HG03025 (cell line): ENCODE data around the gene APOL1.
"Not testable (repeated sequence)": the region's sequence is repeated elsewhere in the genome, so short reads cannot be mapped to it uniquely, and the experiment has no call there.

Source experiments
- ATAC-seq: cut with Tn5 transposase; IDR thresholded peaks from one replicate; pipeline ENCODE4 v1.9.1; 2021; ENCODE audit warnings: mild to moderate bottlenecking, moderate library complexity; ENCODE audit not compliant: unreplicated experiment, low FRiP score

APOL1 gene, protein sequence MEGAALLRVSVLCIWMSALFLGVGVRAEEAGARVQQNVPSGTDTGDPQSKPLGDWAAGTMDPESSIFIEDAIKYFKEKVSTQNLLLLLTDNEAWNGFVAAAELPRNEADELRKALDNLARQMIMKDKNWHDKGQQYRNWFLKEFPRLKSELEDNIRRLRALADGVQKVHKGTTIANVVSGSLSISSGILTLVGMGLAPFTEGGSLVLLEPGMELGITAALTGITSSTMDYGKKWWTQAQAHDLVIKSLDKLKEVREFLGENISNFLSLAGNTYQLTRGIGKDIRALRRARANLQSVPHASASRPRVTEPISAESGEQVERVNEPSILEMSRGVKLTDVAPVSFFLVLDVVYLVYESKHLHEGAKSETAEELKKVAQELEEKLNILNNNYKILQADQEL

DNA sequence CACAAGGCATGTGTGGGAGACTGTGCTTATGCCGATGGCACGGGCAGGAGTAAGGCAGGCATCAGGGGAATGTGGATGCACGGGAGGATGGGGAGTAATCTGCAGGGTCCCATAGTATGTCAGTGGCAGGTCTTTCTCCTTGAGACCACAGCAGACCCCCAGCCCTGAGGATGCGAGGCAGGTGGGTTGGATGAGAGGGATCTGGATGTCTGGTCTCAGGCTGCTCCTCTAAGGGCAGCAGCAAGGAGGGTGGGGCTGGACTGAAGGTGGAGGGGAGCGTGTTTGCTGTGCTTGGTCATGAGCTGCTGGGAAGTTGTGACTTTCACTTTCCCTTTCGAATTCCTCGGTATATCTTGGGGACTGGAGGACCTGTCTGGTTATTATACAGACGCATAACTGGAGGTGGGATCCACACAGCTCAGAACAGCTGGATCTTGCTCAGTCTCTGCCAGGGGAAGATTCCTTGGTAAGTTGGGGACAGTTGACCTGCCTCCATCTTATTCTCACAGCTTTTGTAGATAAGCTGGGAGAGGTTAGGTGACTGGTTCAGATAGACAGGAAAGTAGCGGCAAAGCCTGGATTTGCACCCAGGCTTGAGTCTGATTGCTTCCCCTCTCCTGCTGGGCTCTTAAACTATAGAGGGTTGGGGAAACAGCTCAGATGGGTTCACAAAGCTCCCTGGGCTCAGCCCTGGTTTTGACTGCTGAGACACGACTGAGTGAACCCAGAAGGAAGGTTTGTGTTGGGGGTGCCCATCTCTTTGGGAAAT is at the start of gene APOL1:
Gene APOL1, plus strand, starts transcription at position 380 of the 769 bp plus-strand sequence. CDS start 1,823 bp downstream, outside the sequence.
- no peak for ATAC-seq

- ATAC-seq, result not testable (repeated sequence)
These were observed 49.5 kb upstream of the APOL1 start for GRCh38 chr22:36203441-36203840.

DNA sequence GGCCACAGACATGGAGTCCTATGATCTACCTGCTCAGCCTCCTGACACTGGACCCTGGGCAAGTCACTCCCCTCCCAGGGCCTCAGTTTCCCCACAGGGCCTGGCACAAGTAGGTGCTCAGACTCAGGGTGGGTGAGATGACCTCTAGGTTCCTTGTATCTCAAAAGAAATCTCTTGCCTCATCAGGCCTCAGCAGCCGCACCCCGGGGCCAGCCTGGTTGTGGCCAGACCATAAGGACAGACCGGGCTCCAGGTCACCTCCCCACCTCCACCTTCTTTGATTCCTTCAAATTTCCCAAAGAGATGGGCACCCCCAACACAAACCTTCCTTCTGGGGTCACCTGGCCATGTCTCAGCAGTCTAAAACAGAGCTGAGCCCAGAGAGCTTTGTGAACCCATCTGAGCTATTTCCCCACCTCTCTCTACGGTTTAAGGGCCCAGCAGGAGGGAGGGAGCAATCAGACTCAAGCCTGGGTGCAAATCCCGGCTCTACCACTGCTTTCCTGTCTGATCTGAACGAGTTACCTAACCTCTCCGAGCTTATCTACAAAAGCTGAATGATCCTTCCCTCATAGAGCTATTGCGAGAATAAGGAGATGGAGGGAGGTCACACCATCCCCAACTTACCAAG is 48.8 kb upstream of the APOL1 start:
- ATAC-seq, result no peak

DNA sequence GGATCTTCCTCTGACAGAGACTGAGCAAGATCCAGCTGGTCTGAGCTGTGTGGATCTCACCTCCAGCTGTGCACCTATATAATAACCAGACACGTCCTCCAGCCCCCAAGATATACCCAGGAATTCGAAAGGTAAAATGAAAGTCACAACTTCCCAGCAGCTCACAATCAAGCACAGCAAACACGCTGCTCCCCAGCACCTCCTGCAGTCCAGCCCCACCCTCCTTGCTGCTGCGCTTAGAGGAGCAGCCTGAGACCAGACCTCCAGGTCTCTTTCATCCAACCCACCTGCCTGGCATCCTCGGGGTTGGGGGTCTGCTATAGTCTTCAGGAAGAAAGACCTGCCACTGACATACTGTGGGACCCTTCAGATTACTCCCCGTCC is 48.3 kb upstream of the APOL1 start:
- ATAC-seq, result no peak

DNA sequence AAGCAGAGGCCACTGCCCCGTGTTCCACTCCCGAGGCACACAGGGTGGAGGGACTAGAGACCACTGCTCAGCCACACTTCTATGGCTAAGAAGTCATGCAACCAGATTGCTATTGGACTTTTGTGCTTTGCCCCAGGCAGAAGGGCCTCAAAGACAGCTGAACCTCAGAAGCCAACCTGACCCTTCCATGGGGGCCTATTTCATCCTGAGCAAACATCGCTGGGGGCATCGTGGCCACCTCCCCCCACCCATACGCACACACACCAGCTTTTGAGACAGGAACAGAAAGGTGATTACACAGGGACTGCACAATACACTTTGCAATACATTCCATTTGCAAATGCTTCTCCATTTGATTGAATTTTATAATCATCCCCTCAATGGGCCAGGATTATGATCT is 47.4 kb upstream of the APOL1 start:
- not testable (repeated sequence) for ATAC-seq

DNA sequence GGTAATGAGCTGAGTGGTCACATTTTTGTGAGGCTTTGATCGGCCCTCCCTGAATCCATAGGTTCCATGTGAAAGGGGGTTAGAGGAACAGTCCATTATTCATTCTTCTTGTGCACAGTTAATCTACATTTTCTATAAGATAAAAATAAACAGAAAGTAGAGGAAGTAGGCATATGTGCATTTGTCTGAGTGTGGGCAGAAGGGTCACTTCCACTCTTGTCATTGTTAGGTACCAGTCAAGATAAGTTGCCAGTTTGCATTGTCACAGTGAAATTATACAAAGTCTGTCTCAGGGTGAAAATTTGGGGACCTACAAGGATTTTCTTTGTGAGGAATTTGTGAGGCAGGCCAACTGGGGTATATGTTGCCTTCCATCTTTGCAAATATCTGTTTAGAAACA is 46.7 kb upstream of the APOL1 start:
- no peak for ATAC-seq

GRCh38 chr22:36208162-36208765 is 44.7 kb upstream of the APOL1 start:
- ATAC-seq, result no peak

GRCh38 chr22:36208914-36209313 is 44.0 kb upstream of the APOL1 start:
- ATAC-seq, result no peak

DNA sequence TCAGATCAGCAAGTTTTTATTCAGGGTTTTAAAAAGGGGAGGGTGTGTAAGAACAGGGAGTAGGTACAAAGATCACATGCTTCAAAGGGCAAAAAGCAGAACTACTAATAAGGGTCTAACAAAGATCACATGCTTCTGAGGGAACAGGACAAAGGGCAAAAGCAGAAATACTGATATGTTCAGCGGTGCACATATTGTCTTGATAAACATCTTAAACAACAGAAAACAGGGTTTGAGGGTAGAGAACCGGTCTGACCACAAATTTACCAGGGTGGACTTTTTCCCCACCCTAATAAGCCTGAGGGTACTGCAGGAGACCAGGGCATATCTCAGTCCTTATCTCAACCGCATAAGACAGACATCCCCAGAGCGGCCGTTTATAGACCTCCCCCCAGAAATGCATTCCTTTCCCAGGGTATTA is 43.4 kb upstream of the APOL1 start:
- not testable (repeated sequence) for ATAC-seq

- no peak for ATAC-seq
These were observed 42.7 kb upstream of the APOL1 start for GRCh38 chr22:36210224-36210623.

DNA sequence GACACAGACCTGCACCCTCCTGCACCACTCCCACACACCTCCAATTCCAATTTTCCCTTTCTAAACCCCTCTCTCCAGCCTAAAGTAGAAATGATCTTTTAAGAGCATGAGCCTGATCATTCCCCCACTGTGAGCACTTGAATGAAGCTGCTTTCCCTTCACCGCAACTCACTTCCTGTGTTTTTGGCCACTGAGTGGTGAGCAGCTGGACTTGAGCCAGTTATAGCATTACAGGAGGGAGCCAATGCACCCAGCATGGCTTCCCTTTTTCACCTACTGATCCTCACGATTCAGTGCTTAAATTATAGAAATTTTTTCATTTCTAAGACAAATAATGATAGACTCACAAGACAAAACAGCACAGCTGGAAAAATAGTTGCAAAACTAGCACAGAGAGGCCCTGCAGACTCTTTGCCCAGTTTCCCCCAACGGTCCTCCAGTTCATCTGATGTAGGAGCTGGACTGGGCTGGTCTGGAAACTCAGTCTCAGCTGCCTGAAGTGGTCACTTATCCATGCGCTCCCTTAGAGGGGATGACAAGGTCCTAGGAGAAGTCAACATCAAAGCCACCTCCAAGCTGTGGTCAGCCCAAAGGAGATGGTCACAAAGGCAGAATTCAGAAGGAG is 41.6 kb upstream of the APOL1 start:
- no peak for ATAC-seq

- ATAC-seq, result no peak
These were observed 40.0 kb upstream of the APOL1 start for GRCh38 chr22:36212901-36213300.

- ATAC-seq, result no peak
These were observed 39.3 kb upstream of the APOL1 start for GRCh38 chr22:36213586-36213985.

GRCh38 chr22:36215981-36216380 is 37.0 kb upstream of the APOL1 start:
- ATAC-seq, result no peak

DNA sequence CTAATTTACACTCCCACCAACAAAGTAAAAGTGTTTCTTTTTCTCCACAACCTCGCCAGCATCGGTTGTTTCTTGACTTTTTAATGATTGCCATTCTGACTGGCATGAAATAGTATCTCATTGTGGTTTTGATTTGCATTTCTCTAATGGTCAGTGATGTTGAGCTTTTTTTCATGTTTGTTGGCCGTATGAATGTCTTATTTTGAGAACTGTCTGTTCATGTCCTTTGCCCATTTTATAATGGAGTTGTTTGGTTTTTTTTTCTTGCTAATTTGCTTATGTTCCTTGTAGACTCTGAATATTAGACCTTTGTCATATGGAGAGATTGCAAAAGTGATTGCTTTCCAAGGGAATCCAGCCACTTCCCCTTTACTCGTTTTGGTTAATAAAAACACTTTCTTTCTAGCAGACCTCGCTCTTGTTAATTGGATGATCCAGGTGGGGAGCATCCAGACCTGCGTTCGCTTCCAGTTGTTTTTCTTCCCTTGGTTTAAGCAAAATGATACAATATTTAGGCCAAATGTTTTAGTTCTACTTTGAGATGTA is 34.2 kb upstream of the APOL1 start:
- ATAC-seq, result no peak

- ATAC-seq, result no peak
These were observed 32.4 kb upstream of the APOL1 start for GRCh38 chr22:36220451-36220921.

- no peak for ATAC-seq
These were observed 30.9 kb upstream of the APOL1 start for GRCh38 chr22:36221799-36222751.

DNA sequence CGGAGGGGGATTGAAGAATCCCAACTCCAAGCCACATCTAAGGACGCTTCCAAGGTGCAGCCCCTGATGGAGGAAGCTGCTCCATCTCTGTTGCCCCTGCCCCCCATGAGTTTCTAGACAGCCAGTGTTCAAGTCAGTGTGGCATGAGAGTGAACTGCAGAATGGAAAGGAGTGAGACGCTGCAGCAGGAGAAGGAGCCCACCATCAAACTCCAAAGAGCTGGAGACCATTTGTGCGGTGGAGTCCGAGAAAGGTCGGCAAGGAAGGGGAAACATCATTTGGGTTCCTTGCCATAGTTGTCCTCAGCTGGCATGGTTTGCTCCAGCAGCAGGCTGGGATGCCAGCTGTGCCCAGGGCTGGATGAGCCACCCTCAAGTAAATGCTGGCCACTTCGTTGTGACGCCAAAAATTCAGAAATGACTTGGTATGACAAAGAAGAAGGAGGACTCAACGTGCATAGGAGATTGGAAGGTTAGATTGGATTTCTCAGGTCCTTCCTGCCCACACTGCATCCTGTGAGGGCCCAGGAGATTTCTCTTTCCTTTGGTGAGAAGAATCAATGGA is 30.0 kb upstream of the APOL1 start:
- ATAC-seq, result no peak

GRCh38 chr22:36223504-36223903 is 29.4 kb upstream of the APOL1 start:
- no peak for ATAC-seq
